Chondrocyte (in vitro differentiated cells): ENCODE data around the gene CERCAM. TPM values are rescaled to one million over a fixed set of nuclear protein-coding genes. Genes with fewer than 3 reads are reported as not detected.

Experiments used
- DNase-seq: peaks from one replicate; pipeline ENCODE4 v3.0.0; 2021; ENCODE audit warnings: mixed read lengths, low spot score
- H3K27ac Mint-ChIP-seq: one replicate; pipeline ENCODE4 v1.8.0; 2021; ENCODE audit warnings: mild to moderate bottlenecking, moderate library complexity, mixed read lengths; ENCODE audit not compliant: unreplicated experiment
- H3K27me3 Mint-ChIP-seq: 2 replicates; pipeline ENCODE4 v1.8.0; 2021; ENCODE audit warnings: low read depth, mixed read lengths
- H3K36me3 Mint-ChIP-seq: 2 replicates; pipeline ENCODE4 v1.8.0; 2021; ENCODE audit warnings: low read depth, mixed read lengths
- H3K4me1 Mint-ChIP-seq: 2 replicates; pipeline ENCODE4 v1.8.0; 2021; ENCODE audit warnings: low read depth, mild to moderate bottlenecking, mixed read lengths
- H3K4me3 Mint-ChIP-seq: one replicate; pipeline ENCODE4 v1.8.0; 2021; ENCODE audit warnings: mild to moderate bottlenecking, moderate library complexity, mixed read lengths; ENCODE audit not compliant: unreplicated experiment
- H3K9me3 Mint-ChIP-seq: 2 replicates; pipeline ENCODE4 v1.8.0; 2021; ENCODE audit warnings: low read depth, mixed read lengths
- CTCF ChIP-seq: fragments of 200-600 bp; sonication (generic); IDR thresholded peaks from 2 replicates; pipeline ENCODE4 v1.5.0; 2021; ENCODE audit warnings: antibody characterized with exemption, mild to moderate bottlenecking, moderate library complexity
- total RNA-seq: library from RNA; stranded (reverse); gene quantifications from 3 replicates; pipeline ENCODE4 v1.2.1, GENCODE V29; 2021

CERCAM gene
- total RNA-seq, 1 donor from 2014 or later = 280 TPM

- peaks cover 24% of the 10 kb centered on the region for H3K36me3 Mint-ChIP-seq
- peaks cover 7% of the 10 kb centered on the region for H3K4me1 Mint-ChIP-seq
- TF ChIP-seq CTCF = no peak
- no peak overlapping the region for H3K4me3 Mint-ChIP-seq
- DNase-seq = no peak
- no peaks in the 10 kb centered on the region for H3K9me3 Mint-ChIP-seq
- H3K27ac Mint-ChIP-seq = no peak overlapping the region
- no peaks in the 10 kb centered on the region for H3K27me3 Mint-ChIP-seq
Measured at GRCh38 chr9:128384801-128385495, 35.7 kb upstream of the CERCAM start.

GRCh38 chr9:128385496-128386460 lies 34.9 kb upstream of the CERCAM start:
- Mint-ChIP-seq H3K9me3 (no peaks in the 10 kb centered on the region), H3K4me3 (no peak overlapping the region), H3K36me3 (peaks cover 24% of the 10 kb centered on the region), H3K27me3 (no peaks in the 10 kb centered on the region), H3K4me1 (peaks cover 7% of the 10 kb centered on the region), H3K27ac (no peak overlapping the region)
- TF ChIP-seq CTCF = no peak
- no peak for DNase-seq

- no peaks in the 10 kb centered on the region for H3K9me3 Mint-ChIP-seq
- no peaks in the 10 kb centered on the region for H3K4me1 Mint-ChIP-seq
- no peak overlapping the region for H3K4me3 Mint-ChIP-seq
- TF ChIP-seq CTCF = no peak
- H3K36me3 Mint-ChIP-seq = peaks cover 29% of the 10 kb centered on the region
- no peaks in the 10 kb centered on the region for H3K27me3 Mint-ChIP-seq
- DNase-seq = no peak
- H3K27ac Mint-ChIP-seq = no peak overlapping the region
Measured at GRCh38 chr9:128388150-128388549, 32.5 kb upstream of the CERCAM start.

- no peaks in the 10 kb centered on the region for H3K4me1 Mint-ChIP-seq
Measured at GRCh38 chr9:128389395-128390149, 31.1 kb upstream of the CERCAM start.

More at GRCh38 chr9:128389395-128390149, 31.1 kb upstream of the CERCAM start:
- DNase-seq = no peak
- Mint-ChIP-seq H3K36me3 (peaks cover 29% of the 10 kb centered on the region), H3K4me3 (no peak overlapping the region), H3K27me3 (peaks cover 3% of the 10 kb centered on the region), H3K27ac (no peak overlapping the region), H3K9me3 (no peaks in the 10 kb centered on the region)
- TF ChIP-seq CTCF = no peak
